Neutrophil (primary cell): ENCODE results near the gene INSYN2B.

Experiments
- H3K27ac ChIP-seq: fragments of 200-600 bp; sonication (generic); 2 replicates; pipeline ENCODE4 v1.5.1; 2016; ENCODE audit warnings: mild to moderate bottlenecking, moderate library complexity
- H3K27me3 ChIP-seq: fragments of 200-600 bp; sonication (generic); 2 replicates; pipeline ENCODE4 v1.6.0; 2016; ENCODE audit warnings: mild to moderate bottlenecking
- H3K36me3 ChIP-seq: fragments of 200-600 bp; sonication (generic); 2 replicates; pipeline ENCODE4 v1.5.1; 2017
- H3K4me1 ChIP-seq, 2 experiments: fragments of 200-600 bp in 1 of 2; sonication (generic) in 1 of 2; 1 replicate in 1 of 2; 2 replicates in 1 of 2; pipeline versions ENCODE4 v1.5.1 to v1.6.1; 2013 to 2016; ENCODE audit warnings: low read depth in 1 of 2, low read length in 1 of 2, mild to moderate bottlenecking in 1 of 2, moderate library complexity in 1 of 2; ENCODE audit not compliant: control insufficient read depth in 1 of 2, insufficient read depth in 1 of 2
- H3K4me3 ChIP-seq, 2 experiments: fragments of 200-600 bp in 1 of 2; sonication (generic) in 1 of 2; 1 replicate in 1 of 2; 2 replicates in 1 of 2; pipeline ENCODE4 v1.5.1; 2013 to 2016; ENCODE audit warnings: low read depth in 1 of 2, low read length in 1 of 2, mild to moderate bottlenecking in 1 of 2, moderate library complexity in 1 of 2
- H3K9me3 ChIP-seq: fragments of 200-600 bp; sonication (generic); 2 replicates; pipeline ENCODE4 v1.5.1; 2016
- TF ChIP-seq, protein P1 (sequence below): fragments of 200-600 bp; sonication (generic); IDR thresholded peaks from 2 replicates; pipeline ENCODE4 v1.5.1; 2016; ENCODE audit warnings: antibody characterized with exemption

INSYN2B gene

GRCh38 chr5:170012622-170013021 is 32.3 kb upstream of the INSYN2B start:
- Histone ChIP-seq H3K9me3 (no peaks in the 10 kb centered on the region), H3K4me1 (no peaks in the 10 kb centered on the region), H3K36me3 (peaks cover 67% of the 10 kb centered on the region), H3K27me3 (no peaks in the 10 kb centered on the region), H3K27ac (no peak overlapping the region), H3K4me3 (no peak overlapping the region)
- TF ChIP-seq, protein P1, sequence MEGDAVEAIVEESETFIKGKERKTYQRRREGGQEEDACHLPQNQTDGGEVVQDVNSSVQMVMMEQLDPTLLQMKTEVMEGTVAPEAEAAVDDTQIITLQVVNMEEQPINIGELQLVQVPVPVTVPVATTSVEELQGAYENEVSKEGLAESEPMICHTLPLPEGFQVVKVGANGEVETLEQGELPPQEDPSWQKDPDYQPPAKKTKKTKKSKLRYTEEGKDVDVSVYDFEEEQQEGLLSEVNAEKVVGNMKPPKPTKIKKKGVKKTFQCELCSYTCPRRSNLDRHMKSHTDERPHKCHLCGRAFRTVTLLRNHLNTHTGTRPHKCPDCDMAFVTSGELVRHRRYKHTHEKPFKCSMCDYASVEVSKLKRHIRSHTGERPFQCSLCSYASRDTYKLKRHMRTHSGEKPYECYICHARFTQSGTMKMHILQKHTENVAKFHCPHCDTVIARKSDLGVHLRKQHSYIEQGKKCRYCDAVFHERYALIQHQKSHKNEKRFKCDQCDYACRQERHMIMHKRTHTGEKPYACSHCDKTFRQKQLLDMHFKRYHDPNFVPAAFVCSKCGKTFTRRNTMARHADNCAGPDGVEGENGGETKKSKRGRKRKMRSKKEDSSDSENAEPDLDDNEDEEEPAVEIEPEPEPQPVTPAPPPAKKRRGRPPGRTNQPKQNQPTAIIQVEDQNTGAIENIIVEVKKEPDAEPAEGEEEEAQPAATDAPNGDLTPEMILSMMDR: no peak

GRCh38 chr5:170011751-170012150 is 31.5 kb upstream of the INSYN2B start:
- no peak overlapping the region for H3K27ac ChIP-seq
- H3K27me3 ChIP-seq: no peaks in the 10 kb centered on the region
- no peaks in the 10 kb centered on the region for H3K4me1 ChIP-seq
- no peaks in the 10 kb centered on the region for H3K9me3 ChIP-seq
- peaks cover 67% of the 10 kb centered on the region for H3K36me3 ChIP-seq
- TF ChIP-seq, protein P1: no peak
- no peak overlapping the region for H3K4me3 ChIP-seq

- H3K36me3 ChIP-seq: peaks cover 79% of the 10 kb centered on the region
- no peaks in the 10 kb centered on the region for H3K4me1 ChIP-seq
- no peak overlapping the region for H3K4me3 ChIP-seq
- no peak overlapping the region for H3K27ac ChIP-seq
- H3K27me3 ChIP-seq: no peaks in the 10 kb centered on the region
- H3K9me3 ChIP-seq: no peaks in the 10 kb centered on the region
- TF ChIP-seq, protein P1: no peak
Measured at GRCh38 chr5:170010595-170010994, 30.3 kb upstream of the INSYN2B start.

DNA sequence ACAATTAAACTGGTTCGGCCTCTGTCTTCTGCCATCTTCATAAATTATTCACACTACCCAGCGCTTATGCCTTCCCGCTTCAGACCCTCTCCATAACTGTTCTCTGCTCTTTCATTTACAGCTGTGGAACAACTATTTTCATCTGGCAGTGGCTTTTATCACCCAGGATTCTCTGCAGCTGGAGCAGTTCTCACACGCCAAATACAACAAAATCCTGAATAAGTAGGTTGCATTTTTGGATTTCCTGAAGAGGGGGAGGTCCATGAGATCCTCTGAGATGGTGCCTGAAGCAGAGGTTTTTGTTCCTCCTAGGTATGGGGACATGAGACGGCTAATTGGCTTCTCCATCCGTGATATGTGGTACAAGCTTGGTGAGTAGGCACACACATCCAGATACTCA is 28.1 kb upstream of the INSYN2B start:
- H3K36me3 ChIP-seq: peaks cover 81% of the 10 kb centered on the region
- no peaks in the 10 kb centered on the region for H3K9me3 ChIP-seq
- no peak overlapping the region for H3K4me3 ChIP-seq
- no peaks in the 10 kb centered on the region for H3K4me1 ChIP-seq
- H3K27ac ChIP-seq: no peak overlapping the region
- H3K27me3 ChIP-seq: no peaks in the 10 kb centered on the region
- TF ChIP-seq, protein P1: no peak

- H3K9me3 ChIP-seq: no peaks in the 10 kb centered on the region
- H3K27ac ChIP-seq: no peak overlapping the region
- H3K4me1 ChIP-seq: no peaks in the 10 kb centered on the region
- TF ChIP-seq, protein P1: no peak
- H3K36me3 ChIP-seq: peaks cover 76% of the 10 kb centered on the region
- H3K27me3 ChIP-seq: no peaks in the 10 kb centered on the region
- H3K4me3 ChIP-seq: no peak overlapping the region
Measured at GRCh38 chr5:170006021-170006420, 25.7 kb upstream of the INSYN2B start.

- H3K4me1 ChIP-seq: no peaks in the 10 kb centered on the region
- H3K4me3 ChIP-seq: no peak overlapping the region
- H3K36me3 ChIP-seq: peaks cover 78% of the 10 kb centered on the region
Measured at GRCh38 chr5:170000155-170000554, 19.9 kb upstream of the INSYN2B start.

More at GRCh38 chr5:170000155-170000554, 19.9 kb upstream of the INSYN2B start:
- TF ChIP-seq, protein P1: no peak
- Histone ChIP-seq H3K9me3 (no peaks in the 10 kb centered on the region), H3K27me3 (no peaks in the 10 kb centered on the region), H3K27ac (no peak overlapping the region)
